MM.1S (cell line): ENCODE data around the gene MRPL38.

Experiments used
- DNase-seq: peaks from one replicate; pipeline ENCODE4 v3.0.0-alpha.2; 2015
- H2AFZ ChIP-seq: fragments of 300-600 bp; sonication (generic); 2 replicates; pipeline ENCODE4 v1.6.0; 2016; ENCODE audit warnings: antibody characterized with exemption, low read length
- H3F3A ChIP-seq: fragments of 300-600 bp; sonication (generic); 2 replicates; pipeline ENCODE4 v1.6.1; 2016; ENCODE audit warnings: mild to moderate bottlenecking, antibody characterized with exemption, low read length, moderate library complexity, mixed read lengths; ENCODE audit not compliant: insufficient read depth
- H3K27ac ChIP-seq: fragments of 300-600 bp; sonication (generic); 2 replicates; pipeline ENCODE4 v1.5.1; 2016; ENCODE audit warnings: mild to moderate bottlenecking, low read length
- H3K27me3 ChIP-seq: fragments of 300-600 bp; sonication (generic); replicated peaks from 2 replicates; pipeline ENCODE4 v1.6.0; 2016; ENCODE audit warnings: low read length; ENCODE audit not compliant: insufficient read depth
- H3K36me3 ChIP-seq: fragments of 300-600 bp; sonication (generic); replicated peaks from 2 replicates; pipeline ENCODE4 v1.6.1; 2016; ENCODE audit warnings: mild to moderate bottlenecking, low read length, mixed read lengths; ENCODE audit not compliant: insufficient read depth
- H3K4me1 ChIP-seq: fragments of 300-600 bp; sonication (generic); 2 replicates; pipeline ENCODE4 v1.6.1; 2016; ENCODE audit warnings: low read length, mixed read lengths
- H3K4me2 ChIP-seq: fragments of 300-600 bp; sonication (generic); 2 replicates; pipeline ENCODE4 v1.6.0; 2016; ENCODE audit warnings: low read depth, low read length
- H3K4me3 ChIP-seq: fragments of 300-600 bp; sonication (generic); 2 replicates; pipeline ENCODE4 v1.5.1; 2016; ENCODE audit warnings: low read length, mixed read lengths
- H3K79me2 ChIP-seq: fragments of 300-600 bp; sonication (generic); 2 replicates; pipeline ENCODE4 v1.6.1; 2016; ENCODE audit warnings: mixed run types, low read length, mixed read lengths
- H3K9ac ChIP-seq: fragments of 300-600 bp; sonication (generic); 2 replicates; pipeline ENCODE4 v1.6.1; 2016; ENCODE audit warnings: low read length, mixed read lengths
- H3K9me2 ChIP-seq: fragments of 300-600 bp; sonication (generic); replicated peaks from 2 replicates; pipeline ENCODE4 v1.6.1; 2016; ENCODE audit warnings: mild to moderate bottlenecking, low read length, mixed read lengths; ENCODE audit not compliant: insufficient read depth
- H3K9me3 ChIP-seq: fragments of 300-600 bp; sonication (generic); replicated peaks from 2 replicates; pipeline ENCODE4 v1.6.1; 2016; ENCODE audit warnings: mild to moderate bottlenecking, low read length, mixed read lengths; ENCODE audit not compliant: insufficient read depth
- H4K20me1 ChIP-seq: fragments of 300-600 bp; sonication (generic); 2 replicates; pipeline ENCODE4 v1.6.1; 2016; ENCODE audit warnings: mild to moderate bottlenecking, low read length, moderate library complexity, mixed read lengths; ENCODE audit not compliant: insufficient read depth
- CTCF ChIP-seq: fragments of 300-600 bp; sonication (generic); IDR thresholded peaks from 2 replicates; pipeline ENCODE4 v1.5.1; 2016; ENCODE audit warnings: antibody characterized with exemption, low read length, mixed read lengths
- EZH2 ChIP-seq: fragments of 300-600 bp; sonication (generic); optimal IDR thresholded peaks from 2 replicates; pipeline ENCODE3; 2017; ENCODE audit warnings: low read depth, mild to moderate bottlenecking, antibody characterized with exemption, low read length, mixed read lengths
- EZH2phosphoT487 ChIP-seq: fragments of 300-600 bp; sonication (generic); IDR thresholded peaks from 2 replicates; pipeline ENCODE4 v1.6.1; 2018; ENCODE audit warnings: antibody characterized with exemption, low read length

The MRPL38 gene

GRCh38 chr17:75922963-75923874, 18.5 kb upstream of the MRPL38 start:
- no peak overlapping the region for H2AFZ ChIP-seq
- no peaks in the 10 kb centered on the region for H3K79me2 ChIP-seq
- H3K4me3 ChIP-seq, result no peak overlapping the region
- no peaks in the 10 kb centered on the region for H3F3A ChIP-seq
- no peak overlapping the region for H3K4me2 ChIP-seq
- H3K9ac ChIP-seq, result no peak overlapping the region
- no peak for TF ChIP-seq EZH2
- no peak for TF ChIP-seq CTCF
- no peak for TF ChIP-seq EZH2phosphoT487
- no peaks in the 10 kb centered on the region for H3K36me3 ChIP-seq
- no peak overlapping the region for H3K27ac ChIP-seq
- no peak for DNase-seq
- no peaks in the 10 kb centered on the region for H3K27me3 ChIP-seq
- H3K9me3 ChIP-seq, result no peaks in the 10 kb centered on the region
- no peaks in the 10 kb centered on the region for H4K20me1 ChIP-seq
- no peaks in the 10 kb centered on the region for H3K9me2 ChIP-seq
- H3K4me1 ChIP-seq, result no peaks in the 10 kb centered on the region

DNA sequence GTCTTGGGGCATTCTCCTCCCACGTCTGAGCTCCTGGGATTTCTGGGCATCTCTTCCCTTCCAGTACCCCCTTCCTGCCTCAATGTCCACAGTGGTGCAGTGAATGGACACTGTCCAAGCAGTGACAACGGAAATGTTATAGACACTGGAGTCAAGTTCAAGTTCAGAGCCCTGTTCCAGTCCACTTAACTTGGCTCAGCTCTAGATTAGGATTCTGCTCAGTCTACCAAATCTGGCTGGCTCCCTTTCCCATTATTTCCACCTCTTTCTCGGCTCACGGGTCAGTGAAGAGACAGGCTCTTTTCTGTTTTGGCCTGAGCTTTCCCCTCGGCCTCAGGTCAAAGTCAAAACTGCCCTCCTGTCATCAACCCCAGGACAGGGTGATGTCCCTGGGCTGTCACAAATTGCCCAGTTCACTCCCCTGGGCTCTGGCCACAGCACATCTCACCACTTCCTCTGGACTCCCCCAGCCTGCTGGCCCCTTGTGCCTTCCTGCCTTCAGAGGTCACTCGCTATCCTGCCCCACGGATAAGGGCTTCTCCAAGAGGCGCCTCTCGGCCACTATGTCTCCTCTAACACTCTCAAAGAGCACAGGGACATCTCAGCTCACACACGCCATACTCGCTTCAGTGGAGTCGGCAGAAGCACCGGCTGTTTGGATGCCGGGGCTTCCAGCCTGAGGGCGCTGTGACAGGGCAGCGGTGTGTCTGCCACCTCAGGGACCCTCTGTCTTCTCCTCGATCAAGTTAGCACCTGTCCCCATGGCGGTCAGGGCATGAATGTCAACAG, 17.7 kb upstream of the MRPL38 start:
- no peaks in the 10 kb centered on the region for H4K20me1 ChIP-seq
- H3K9me3 ChIP-seq, result no peaks in the 10 kb centered on the region
- no peak overlapping the region for H3K4me3 ChIP-seq
- no peaks in the 10 kb centered on the region for H3F3A ChIP-seq
- no peaks in the 10 kb centered on the region for H3K79me2 ChIP-seq
- no peaks in the 10 kb centered on the region for H3K4me1 ChIP-seq
- DNase-seq, result no peak
- no peaks in the 10 kb centered on the region for H3K36me3 ChIP-seq
- H3K4me2 ChIP-seq, result no peak overlapping the region
- H3K27me3 ChIP-seq, result no peaks in the 10 kb centered on the region
- H3K9ac ChIP-seq, result no peak overlapping the region
- H3K27ac ChIP-seq, result no peak overlapping the region
- H3K9me2 ChIP-seq, result no peaks in the 10 kb centered on the region
- no peak overlapping the region for H2AFZ ChIP-seq
- no peak for TF ChIP-seq CTCF
- no peak for TF ChIP-seq EZH2
- TF ChIP-seq EZH2phosphoT487, result no peak

GRCh38 chr17:75921596-75921995, 16.9 kb upstream of the MRPL38 start:
- H3K36me3 ChIP-seq, result no peaks in the 10 kb centered on the region
- H3K4me1 ChIP-seq, result no peaks in the 10 kb centered on the region
- no peak overlapping the region for H3K9ac ChIP-seq
- no peaks in the 10 kb centered on the region for H3K27me3 ChIP-seq
- H3F3A ChIP-seq, result no peaks in the 10 kb centered on the region
- DNase-seq, result no peak
- H2AFZ ChIP-seq, result no peak overlapping the region
- no peaks in the 10 kb centered on the region for H3K9me2 ChIP-seq
- TF ChIP-seq EZH2 (no peak), CTCF (no peak)
- H3K79me2 ChIP-seq, result no peaks in the 10 kb centered on the region
- H3K4me2 ChIP-seq, result no peak overlapping the region
- no peaks in the 10 kb centered on the region for H3K9me3 ChIP-seq
- no peak overlapping the region for H3K27ac ChIP-seq
- no peak overlapping the region for H3K4me3 ChIP-seq
- no peaks in the 10 kb centered on the region for H4K20me1 ChIP-seq
